Measurements from ENCODE around the gene PRPF40B. TPM values are rescaled to one million over a fixed set of nuclear protein-coding genes. Genes with fewer than 3 reads are reported as not detected.

The PRPF40B gene
- total and polyA plus RNA-seq, 2 experiments from 2014 or later: 11.1 to 30.1 TPM

- TF ChIP-seq CTCF (IDR thresholded peaks at IDR 0.05; ENCODE audit: poor library complexity) (no peak), EZH2phosphoT487 (IDR thresholded peaks at IDR 0.05; ENCODE audit: low read depth, severe bottlenecking, unreplicated experiment) (no peak), EZH2 (IDR thresholded peaks at IDR 0.05; ENCODE audit: borderline replicate concordance) (no peak)
- Histone ChIP-seq H3K9me3 (ENCODE audit: low read depth) (no peaks in the 10 kb centered on the region), H3K79me2 (no peaks in the 10 kb centered on the region), H3K27ac (no peak overlapping the region), H4K20me1 (ENCODE audit: insufficient read depth, poor library complexity, severe bottlenecking) (no peaks in the 10 kb centered on the region), H3K4me2 (no peak overlapping the region), H3K9me2 (replicated peaks; ENCODE audit: insufficient read depth) (no peaks in the 10 kb centered on the region), H3K4me1 (ENCODE audit: insufficient read depth) (peaks cover 10% of the 10 kb centered on the region), H3K4me3 (no peak overlapping the region), H3K27me3 (no peaks in the 10 kb centered on the region), H3K36me3 (replicated peaks; ENCODE audit: insufficient read depth, low read depth) (no peaks in the 10 kb centered on the region), H2AFZ (no peak overlapping the region)
- no peak for DNase-seq (ENCODE audit: low spot score)
- WGBS (ENCODE audit: low lambda C conversion rate, missing lambda C conversion rate): 81% methylated on average over 3 of the region's 3 CpGs
Observed at GRCh38 chr12:49619286-49619685, 4.1 kb upstream of the PRPF40B start.

GRCh38 chr12:49621651-49622500 lies 1.5 kb upstream of the PRPF40B start:
- H4K20me1 ChIP-seq (ENCODE audit: insufficient read depth, poor library complexity, severe bottlenecking): no peaks in the 10 kb centered on the region
- no peaks in the 10 kb centered on the region for H3K27me3 ChIP-seq
- H2AFZ ChIP-seq: peak overlapping the region; percentile 89
- H3K4me1 ChIP-seq (ENCODE audit: insufficient read depth): peaks cover 10% of the 10 kb centered on the region
- no peaks in the 10 kb centered on the region for H3K79me2 ChIP-seq
- 55% methylated on average over 27 of the region's 33 CpGs for WGBS (ENCODE audit: low lambda C conversion rate, missing lambda C conversion rate)
- DNase-seq (ENCODE audit: low spot score): no peak
- H3K4me3 ChIP-seq: peak overlapping the region; percentile 87
- no peaks in the 10 kb centered on the region for H3K9me3 ChIP-seq (ENCODE audit: low read depth)
- H3K9me2 ChIP-seq (replicated peaks; ENCODE audit: insufficient read depth): no peaks in the 10 kb centered on the region
- H3K36me3 ChIP-seq (replicated peaks; ENCODE audit: insufficient read depth, low read depth): no peaks in the 10 kb centered on the region
- TF ChIP-seq EZH2 (IDR thresholded peaks at IDR 0.05; ENCODE audit: borderline replicate concordance) (no peak), EZH2phosphoT487 (IDR thresholded peaks at IDR 0.05; ENCODE audit: low read depth, severe bottlenecking, unreplicated experiment) (no peak), CTCF (IDR thresholded peaks at IDR 0.05; ENCODE audit: poor library complexity) (no peak)
- H3K4me2 ChIP-seq: peak overlapping the region; percentile 90
- peak overlapping the region; percentile 92 for H3K27ac ChIP-seq

GRCh38 chr12:49622501-49623141 lies 740 bp upstream of the PRPF40B start:
- Histone ChIP-seq H3K27me3 (no peaks in the 10 kb centered on the region), H3K4me1 (ENCODE audit: insufficient read depth) (peaks cover 10% of the 10 kb centered on the region), H4K20me1 (ENCODE audit: insufficient read depth, poor library complexity, severe bottlenecking) (no peaks in the 10 kb centered on the region), H2AFZ (peak overlapping the region; percentile 89), H3K9me2 (replicated peaks; ENCODE audit: insufficient read depth) (no peaks in the 10 kb centered on the region), H3K4me3 (peak overlapping the region; percentile 87), H3K4me2 (peak overlapping the region; percentile 90), H3K79me2 (no peaks in the 10 kb centered on the region), H3K36me3 (replicated peaks; ENCODE audit: insufficient read depth, low read depth) (no peaks in the 10 kb centered on the region), H3K9me3 (ENCODE audit: low read depth) (no peaks in the 10 kb centered on the region), H3K27ac (peak overlapping the region; percentile 92)
- no peak for TF ChIP-seq EZH2 (IDR thresholded peaks at IDR 0.05; ENCODE audit: borderline replicate concordance)
- TF ChIP-seq EZH2phosphoT487 (IDR thresholded peaks at IDR 0.05; ENCODE audit: low read depth, severe bottlenecking, unreplicated experiment): no peak
- no peak for TF ChIP-seq CTCF (IDR thresholded peaks at IDR 0.05; ENCODE audit: poor library complexity)
- peak; percentile 40 for DNase-seq (ENCODE audit: low spot score)
- WGBS (ENCODE audit: low lambda C conversion rate, missing lambda C conversion rate): 5% methylated on average over 22 of the region's 22 CpGs
